Panc1 (cell line): ENCODE measurements around the gene NSRP1. TPM values are rescaled to one million over a fixed set of nuclear protein-coding genes. Genes with fewer than 3 reads are reported as not detected.

Experiments used
- ATAC-seq: fragments of 200-7000 bp; cut with Tn5 transposase; 2 replicates; pipeline ENCODE4 v1.9.1; 2020; ENCODE audit warnings: mild to moderate bottlenecking, moderate library complexity
- BruUV-seq: library from RNA; stranded (reverse); fragments of 400-500 nt; replicated peaks from 2 replicates; lab custom pipeline; 2021; lab: Mats Ljungman, UMichigan
- CTCF ChIA-PET: fragments of 300-600 bp; sonication (Branson Sonifier 250); formaldehyde crosslinking; loops from one replicate; lab custom pipeline; 2022; ENCODE audit warnings: antibody characterized with exemption; lab: Charles Lee
- POLR2A ChIA-PET: fragments of 300-600 bp; sonication (Branson Sonifier 250); formaldehyde crosslinking; loops from one replicate; lab custom pipeline; 2022; ENCODE audit warnings: antibody characterized with exemption; lab: Charles Lee
- DNase-seq: peaks from one replicate; pipeline ENCODE4 v3.0.0-alpha.2; 2010; ENCODE audit warnings: low read depth, low spot score
- H3K27ac ChIP-seq: 2 replicates; pipeline ENCODE4 v1.5.1; 2011; ENCODE audit warnings: mild to moderate bottlenecking, low read length, inconsistent platforms
- H3K27me3 ChIP-seq: fragments of 200-500 bp; sonication (Bioruptor generic); 2 replicates; pipeline ENCODE4 v1.6.0; 2014; ENCODE audit warnings: low read length, inconsistent platforms; ENCODE audit not compliant: control insufficient read depth, insufficient read depth
- H3K36me3 ChIP-seq: fragments of 200-500 bp; sonication (Bioruptor generic); 2 replicates; pipeline ENCODE4 v1.5.1; 2014; ENCODE audit warnings: inconsistent platforms, mild to moderate bottlenecking, low read length, moderate library complexity; ENCODE audit not compliant: control insufficient read depth, insufficient read depth
- H3K4me1 ChIP-seq: 2 replicates; pipeline ENCODE4 v1.5.1; 2011; ENCODE audit warnings: inconsistent platforms, mild to moderate bottlenecking, low read length, moderate library complexity; ENCODE audit not compliant: control insufficient read depth, insufficient read depth
- H3K4me3 ChIP-seq, 2 experiments: 2 replicates each; pipeline ENCODE4 v1.5.1; 2011 to 2012; ENCODE audit warnings: low read depth in 2 of 2, low read length in 2 of 2, mild to moderate bottlenecking in 2 of 2, inconsistent platforms in 1 of 2, moderate library complexity in 1 of 2
- H3K9me3 ChIP-seq: fragments of 200-500 bp; sonication (Bioruptor generic); 2 replicates; pipeline ENCODE4 v1.5.1; 2014; ENCODE audit warnings: low read depth, mild to moderate bottlenecking, inconsistent platforms, low read length, moderate library complexity; ENCODE audit not compliant: control insufficient read depth, insufficient read depth
- CTCF ChIP-seq: fragments of 450-650 bp; IDR thresholded peaks from 2 replicates; pipeline ENCODE4 v1.5.1; 2017; ENCODE audit warnings: mild to moderate bottlenecking
- POLR2AphosphoS5 ChIP-seq: IDR thresholded peaks from 2 replicates; pipeline ENCODE4 v1.6.1; 2012; ENCODE audit warnings: mild to moderate bottlenecking, low read depth, low read length, moderate library complexity
- REST ChIP-seq, 2 experiments: IDR thresholded peaks; 2 replicates each; pipeline ENCODE4 v1.6.1; 2011 to 2012; ENCODE audit warnings: low read depth in 2 of 2, control low read depth in 1 of 2, low read length in 1 of 2, mild to moderate bottlenecking in 1 of 2, moderate library complexity in 1 of 2; ENCODE audit not compliant: insufficient read depth in 1 of 2
- SIN3A ChIP-seq: IDR thresholded peaks from 2 replicates; pipeline ENCODE4 v1.6.1; 2012; ENCODE audit warnings: low read depth, mild to moderate bottlenecking, low read length, moderate library complexity, borderline replicate concordance; ENCODE audit not compliant: insufficient read depth
- TCF7L2 ChIP-seq: IDR thresholded peaks from 2 replicates; pipeline ENCODE4 v1.6.1; 2011; ENCODE audit warnings: mild to moderate bottlenecking, low read depth, low read length, inconsistent platforms
- in situ Hi-C: cut with HindIII; loops from 2 replicates; pipeline ENCODE4 v1.10.0; 2016; ENCODE audit warnings: low sequenced_read_pairs, low pct_unique_long_range_greater_than_20kb
- intact Hi-C: fragments of 100-400 bp; cut with micrococcal nuclease; formaldehyde crosslinking; loops from one replicate; pipeline ENCODE4 v1.10.0; 2022; ENCODE audit not compliant: unreplicated experiment
- total RNA-seq: library from RNA; stranded (reverse); gene quantifications from one replicate; pipeline ENCODE4 v1.2.1, GENCODE V29; 2021; ENCODE audit not compliant: unreplicated experiment

Gene NSRP1
- total RNA-seq, 1 experiment from 2014 or later: 30.5 TPM

- BruUV-seq: no TSS peak
- H3K27me3 ChIP-seq: peaks cover 20% of the 10 kb centered on the region
- in situ Hi-C loops (no loop called here), intact Hi-C loops (no loop called here)
- H3K4me3 ChIP-seq: no peak overlapping the region
- TF ChIP-seq POLR2AphosphoS5: no peak
- no peak for TF ChIP-seq CTCF
- no peak for TF ChIP-seq SIN3A
- no peak for TF ChIP-seq REST (IDR thresholded peaks at IDR 0.05; ENCODE audit: insufficient read depth in 1 of 2, low read depth in 2 of 2, low read length in 1 of 2)
- no peak for TF ChIP-seq TCF7L2
- ChIA-PET POLR2A (no interaction called here), CTCF (interaction anchor here (1.2 kb wide), 1 partner anchor 11 kb away, joined by 5 read pairs; no protein-coding TSS in a partner anchor)
- no peaks in the 10 kb centered on the region for H3K4me1 ChIP-seq
- no peaks in the 10 kb centered on the region for H3K36me3 ChIP-seq
- ATAC-seq: no peak
- H3K27ac ChIP-seq: no peak overlapping the region
- no peak for DNase-seq
- no peaks in the 10 kb centered on the region for H3K9me3 ChIP-seq
These were observed 33.8 kb upstream of the NSRP1 start for GRCh38 chr17:30082773-30083172.

GRCh38 chr17:30084788-30085187 lies 31.8 kb upstream of the NSRP1 start:
- in situ Hi-C loops: no loop called here
- no peaks in the 10 kb centered on the region for H3K36me3 ChIP-seq
- no peak overlapping the region for H3K4me3 ChIP-seq
- TF ChIP-seq CTCF (no peak), REST (IDR thresholded peaks at IDR 0.05; ENCODE audit: insufficient read depth in 1 of 2, low read depth in 2 of 2, low read length in 1 of 2) (no peak), POLR2AphosphoS5 (no peak), SIN3A (no peak), TCF7L2 (no peak)
- no peak for ATAC-seq
- H3K27me3 ChIP-seq: peaks cover 11% of the 10 kb centered on the region
- no peak for DNase-seq
- no peak overlapping the region for H3K27ac ChIP-seq
- H3K4me1 ChIP-seq: no peaks in the 10 kb centered on the region
- ChIA-PET CTCF (interaction anchor here (0.7 to 0.8 kb wide), 2 partner anchors 256 to 1530 kb away, joined by 3 to 4 read pairs; no protein-coding TSS in a partner anchor), POLR2A (interaction anchor here (0.5 to 0.7 kb wide), 2 partner anchors 42 to 596 kb away, joined by 7 to 8 read pairs; no protein-coding TSS in a partner anchor)
- no peaks in the 10 kb centered on the region for H3K9me3 ChIP-seq
- intact Hi-C loops: no loop called here
- no TSS peak for BruUV-seq
